ENCODE results near the gene RNF151. TPM values are rescaled to one million over a fixed set of nuclear protein-coding genes. Genes with fewer than 3 reads are reported as not detected.

Gene RNF151
- total and polyA plus RNA-seq, 2 of the 13 experiments (the other 11 are each of a cell fraction or from before 2014, with no cell fraction given), result not detected

DNA sequence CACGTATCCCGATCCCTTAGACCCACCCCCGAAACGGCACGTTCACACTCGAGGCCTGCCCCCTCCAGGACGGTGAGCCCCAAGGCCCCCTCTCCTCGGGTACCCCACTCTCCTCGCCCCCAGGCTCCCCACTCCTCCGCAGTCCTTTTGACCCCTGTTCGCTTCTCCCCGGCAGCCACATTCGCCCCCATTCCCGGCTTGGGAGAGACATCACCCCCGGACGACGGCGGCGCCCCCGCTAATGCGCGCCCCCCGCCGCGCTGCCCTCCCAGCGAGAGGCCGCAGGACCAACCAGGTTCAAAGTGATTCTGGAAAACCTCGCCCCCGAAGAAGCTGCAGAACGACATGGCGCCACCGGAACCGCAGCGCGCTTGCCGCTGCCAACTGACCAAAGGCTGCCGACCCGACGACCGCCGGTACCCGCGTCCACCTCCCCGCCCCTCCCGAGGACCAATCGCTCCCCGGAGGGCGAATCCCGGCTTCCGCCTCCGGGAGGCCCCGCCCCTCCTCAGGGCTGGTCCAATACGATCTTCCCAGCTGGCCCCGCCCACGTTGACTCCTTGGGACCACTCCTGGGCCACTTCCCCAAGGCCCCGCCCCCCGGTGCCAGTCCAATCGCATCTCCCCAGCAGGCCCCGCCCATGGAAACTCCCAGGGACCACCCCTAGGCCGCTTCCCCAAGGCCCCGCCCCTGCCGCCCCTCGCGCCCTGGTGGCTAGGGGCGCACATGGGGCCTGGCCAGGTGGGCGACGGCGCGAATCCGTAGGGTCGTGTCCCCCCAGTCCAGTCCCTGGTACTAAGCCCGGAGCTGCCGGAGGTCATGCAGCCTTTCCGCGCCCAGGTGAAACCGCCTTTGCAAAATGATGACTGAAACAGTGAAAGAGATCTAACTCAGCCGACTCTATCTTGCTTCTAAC lies 23.6 kb upstream of the RNF151 start, which contains the start of gene MSRB1 (continued):
- TF ChIP-seq, protein P1, sequence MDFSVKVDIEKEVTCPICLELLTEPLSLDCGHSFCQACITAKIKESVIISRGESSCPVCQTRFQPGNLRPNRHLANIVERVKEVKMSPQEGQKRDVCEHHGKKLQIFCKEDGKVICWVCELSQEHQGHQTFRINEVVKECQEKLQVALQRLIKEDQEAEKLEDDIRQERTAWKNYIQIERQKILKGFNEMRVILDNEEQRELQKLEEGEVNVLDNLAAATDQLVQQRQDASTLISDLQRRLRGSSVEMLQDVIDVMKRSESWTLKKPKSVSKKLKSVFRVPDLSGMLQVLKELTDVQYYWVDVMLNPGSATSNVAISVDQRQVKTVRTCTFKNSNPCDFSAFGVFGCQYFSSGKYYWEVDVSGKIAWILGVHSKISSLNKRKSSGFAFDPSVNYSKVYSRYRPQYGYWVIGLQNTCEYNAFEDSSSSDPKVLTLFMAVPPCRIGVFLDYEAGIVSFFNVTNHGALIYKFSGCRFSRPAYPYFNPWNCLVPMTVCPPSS (IDR thresholded peaks at IDR 0.05), result no peak
- TF ChIP-seq CREB1 (IDR thresholded peaks at IDR 0.05) (peak; percentile 35; the same call in 1 of the 2 replicates), CREB1 (CRISPR knock-in tag; IDR thresholded peaks at IDR 0.05) (no peak), SP2 (CRISPR knock-in tag; IDR thresholded peaks at IDR 0.05) (peak; percentile 82), SALL2 (CRISPR knock-in tag; IDR thresholded peaks at IDR 0.05) (0 out of 2 replicates have a peak, but pooled peaks have one; percentile 45), NFKB2 (CRISPR knock-in tag; IDR thresholded peaks at IDR 0.05; ENCODE audit: borderline replicate concordance) (peak; percentile 56; the same call in 1 of the 2 replicates), NKX3-1 (CRISPR knock-in tag; IDR thresholded peaks at IDR 0.05) (no peak), ZNF709 (CRISPR knock-in tag; IDR thresholded peaks at IDR 0.05) (peak; percentile 30), ZNF776 (CRISPR knock-in tag; IDR thresholded peaks at IDR 0.05) (0 out of 2 replicates have a peak, but pooled peaks have one; percentile 65), SATB2 (CRISPR knock-in tag; IDR thresholded peaks at IDR 0.05) (peak; percentile 26; the same call in 1 of the 2 replicates), ZFYVE20 (CRISPR knock-in tag; IDR thresholded peaks at IDR 0.05; ENCODE audit: borderline replicate concordance, low read depth) (no peak), ZNF562 (CRISPR knock-in tag; IDR thresholded peaks at IDR 0.05; ENCODE audit: borderline replicate concordance) (no peak), NFE2 (CRISPR knock-in tag; IDR thresholded peaks at IDR 0.05) (no peak), MAZ (IDR thresholded peaks at IDR 0.05; ENCODE audit: borderline replicate concordance, low read depth, low read length) (peak; percentile 68; the same call in 1 of the 2 replicates), MAZ (CRISPR knock-in tag; IDR thresholded peaks at IDR 0.05; ENCODE audit: low read depth) (peak; percentile 82; the same call in 1 of the 2 replicates), ZNF274 (CRISPR knock-in tag; IDR thresholded peaks at IDR 0.05) (peak; percentile 77; the same call in 1 of the 2 replicates), CCAR2 (optimal IDR thresholded peaks at IDR 0.05; ENCODE audit: low read depth, low read length) (no peak), ZNF383 (CRISPR knock-in tag; IDR thresholded peaks at IDR 0.05; ENCODE audit: borderline replicate concordance) (no peak), XRCC5 (optimal IDR thresholded peaks at IDR 0.05; ENCODE audit: low read length) (peak; percentile 40), SOX6 (IDR thresholded peaks at IDR 0.05) (no peak), SOX6 (CRISPR knock-in tag; IDR thresholded peaks at IDR 0.05) (peak; percentile 40; the same call in 1 of the 2 replicates), MED8 (CRISPR knock-in tag; IDR thresholded peaks at IDR 0.05; ENCODE audit: insufficient replicate concordance) (peak; percentile 36), TBX2 (CRISPR knock-in tag; IDR thresholded peaks at IDR 0.05; ENCODE audit: borderline replicate concordance) (peak; percentile 84), FOXC1 (CRISPR knock-in tag; IDR thresholded peaks at IDR 0.05; ENCODE audit: borderline replicate concordance) (peak; percentile 66), ZNF749 (CRISPR knock-in tag; IDR thresholded peaks at IDR 0.05; ENCODE audit: borderline replicate concordance) (peak; percentile 37; the same call in 1 of the 2 replicates)
- TF ChIP-seq, protein P2, sequence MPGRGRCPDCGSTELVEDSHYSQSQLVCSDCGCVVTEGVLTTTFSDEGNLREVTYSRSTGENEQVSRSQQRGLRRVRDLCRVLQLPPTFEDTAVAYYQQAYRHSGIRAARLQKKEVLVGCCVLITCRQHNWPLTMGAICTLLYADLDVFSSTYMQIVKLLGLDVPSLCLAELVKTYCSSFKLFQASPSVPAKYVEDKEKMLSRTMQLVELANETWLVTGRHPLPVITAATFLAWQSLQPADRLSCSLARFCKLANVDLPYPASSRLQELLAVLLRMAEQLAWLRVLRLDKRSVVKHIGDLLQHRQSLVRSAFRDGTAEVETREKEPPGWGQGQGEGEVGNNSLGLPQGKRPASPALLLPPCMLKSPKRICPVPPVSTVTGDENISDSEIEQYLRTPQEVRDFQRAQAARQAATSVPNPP (CRISPR knock-in tag; IDR thresholded peaks at IDR 0.05), result peak; percentile 54; the same call in 1 of the 2 replicates
- TF ChIP-seq, protein P3, sequence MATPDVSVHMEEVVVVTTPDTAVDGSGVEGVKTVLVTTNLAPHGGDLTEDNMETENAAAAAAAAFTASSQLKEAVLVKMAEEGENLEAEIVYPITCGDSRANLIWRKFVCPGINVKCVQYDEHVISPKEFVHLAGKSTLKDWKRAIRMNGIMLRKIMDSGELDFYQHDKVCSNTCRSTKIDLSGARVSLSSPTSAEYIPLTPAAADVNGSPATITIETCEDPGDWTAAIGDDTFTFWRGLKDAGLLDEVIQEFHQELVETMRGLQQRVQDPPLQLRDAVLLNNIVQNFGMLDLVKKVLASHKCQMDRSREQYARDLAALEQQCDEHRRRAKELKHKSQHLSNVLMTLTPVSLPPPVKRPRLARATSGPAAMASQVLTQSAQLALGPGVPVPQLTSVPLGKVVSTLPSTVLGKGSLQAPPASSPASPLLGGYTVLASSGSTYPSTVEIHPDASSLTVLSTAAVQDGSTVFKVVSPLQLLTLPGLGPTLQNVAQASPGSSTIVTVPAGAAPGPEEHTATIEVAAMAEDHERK (CRISPR knock-in tag; IDR thresholded peaks at IDR 0.05; ENCODE audit: low read depth), result no peak

All from HepG2 (cell line).